Epithelial cell of esophagus (primary cell): ENCODE results near the gene CTBP2.
A peak's percentile ranks its signal among the peaks of the same experiment; 100 is the strongest.

Experiments used
- DNase-seq: peaks from one replicate; pipeline ENCODE4 v3.0.0; 2010; ENCODE audit warnings: low read depth
- H3K4me3 ChIP-seq: 2 replicates; pipeline ENCODE4 v1.5.1; 2011; ENCODE audit warnings: mild to moderate bottlenecking, low read length, control low read depth
- CTCF ChIP-seq: IDR thresholded peaks from 2 replicates; pipeline ENCODE4 v1.5.1; 2011; ENCODE audit warnings: low read depth, mild to moderate bottlenecking, low read length, control low read depth, inconsistent platforms; ENCODE audit not compliant: insufficient read depth; ENCODE audit errors: missing control alignments

The CTBP2 gene

GRCh38 chr10:125127986-125128385 lies 32.4 kb downstream of the CTBP2 start:
- no peak for DNase-seq
- no peak for TF ChIP-seq CTCF
- no peak overlapping the region for H3K4me3 ChIP-seq

- DNase-seq = peak; percentile 91
- TF ChIP-seq CTCF = no peak
These were observed 33.3 kb downstream of the CTBP2 start for GRCh38 chr10:125127110-125127509.

GRCh38 chr10:125125951-125126735 lies 34.2 kb downstream of the CTBP2 start:
- no peak overlapping the region for H3K4me3 ChIP-seq

More at GRCh38 chr10:125127110-125127509, 33.3 kb downstream of the CTBP2 start:
- no peak overlapping the region for H3K4me3 ChIP-seq

GRCh38 chr10:125124907-125125306 lies 35.5 kb downstream of the CTBP2 start:
- no peak for TF ChIP-seq CTCF
- no peak overlapping the region for H3K4me3 ChIP-seq
- no peak for DNase-seq

More at GRCh38 chr10:125125951-125126735, 34.2 kb downstream of the CTBP2 start:
- DNase-seq = no peak
- no peak for TF ChIP-seq CTCF

GRCh38 chr10:125124115-125124487 lies 36.3 kb downstream of the CTBP2 start:
- no peak overlapping the region for H3K4me3 ChIP-seq
- DNase-seq = no peak
- no peak for TF ChIP-seq CTCF

- peak; percentile 96 for DNase-seq
- H3K4me3 ChIP-seq = no peak overlapping the region
- TF ChIP-seq CTCF = no peak
These were observed 36.8 kb downstream of the CTBP2 start for GRCh38 chr10:125123476-125124114.
